Loucy (cell line): ENCODE data around the gene CUX1.

ENCODE experiments used
- EZH2phosphoT487 ChIP-seq: fragments of 200-600 bp; IDR thresholded peaks from 2 replicates; pipeline ENCODE4 v1.6.1; 2018; ENCODE audit warnings: antibody characterized with exemption, mild to moderate bottlenecking, moderate library complexity, borderline replicate concordance
- TF ChIP-seq, protein P1 (sequence below): fragments of 200-600 bp; sonication (generic); conservative IDR thresholded peaks from 2 replicates; pipeline ENCODE4 v1.5.1; 2014; ENCODE audit warnings: mild to moderate bottlenecking, antibody characterized with exemption, low read length

GRCh38 chr7:101890749-101891523, 73.5 kb downstream of the CUX1 start:
- TF ChIP-seq, protein P1, sequence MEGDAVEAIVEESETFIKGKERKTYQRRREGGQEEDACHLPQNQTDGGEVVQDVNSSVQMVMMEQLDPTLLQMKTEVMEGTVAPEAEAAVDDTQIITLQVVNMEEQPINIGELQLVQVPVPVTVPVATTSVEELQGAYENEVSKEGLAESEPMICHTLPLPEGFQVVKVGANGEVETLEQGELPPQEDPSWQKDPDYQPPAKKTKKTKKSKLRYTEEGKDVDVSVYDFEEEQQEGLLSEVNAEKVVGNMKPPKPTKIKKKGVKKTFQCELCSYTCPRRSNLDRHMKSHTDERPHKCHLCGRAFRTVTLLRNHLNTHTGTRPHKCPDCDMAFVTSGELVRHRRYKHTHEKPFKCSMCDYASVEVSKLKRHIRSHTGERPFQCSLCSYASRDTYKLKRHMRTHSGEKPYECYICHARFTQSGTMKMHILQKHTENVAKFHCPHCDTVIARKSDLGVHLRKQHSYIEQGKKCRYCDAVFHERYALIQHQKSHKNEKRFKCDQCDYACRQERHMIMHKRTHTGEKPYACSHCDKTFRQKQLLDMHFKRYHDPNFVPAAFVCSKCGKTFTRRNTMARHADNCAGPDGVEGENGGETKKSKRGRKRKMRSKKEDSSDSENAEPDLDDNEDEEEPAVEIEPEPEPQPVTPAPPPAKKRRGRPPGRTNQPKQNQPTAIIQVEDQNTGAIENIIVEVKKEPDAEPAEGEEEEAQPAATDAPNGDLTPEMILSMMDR, result no peak
- TF ChIP-seq EZH2phosphoT487, result no peak
